Measurements from ENCODE around the gene PATJ. TPM values are rescaled to one million over a fixed set of nuclear protein-coding genes. Genes with fewer than 3 reads are reported as not detected.

Gene PATJ
- total and polyA plus RNA-seq, 2 donors (not counting 1 experiment from before 2014, with no cell fraction given) = 8.0 to 45.3 TPM

- no peaks in the 10 kb centered on the region for H3K79me2 ChIP-seq (ENCODE audit: control insufficient read depth, insufficient read depth, low read length)
- Mint-ChIP-seq H3K4me3 (no peak overlapping the region), H3K27ac (no peak overlapping the region), H3K4me1 (no peaks in the 10 kb centered on the region), H3K27me3 (peaks cover 8% of the 10 kb centered on the region), H3K9me3 (ENCODE audit: insufficient read depth) (no peaks in the 10 kb centered on the region)
- no peaks in the 10 kb centered on the region for H3K36me3 ChIP-seq (replicated peaks in 1 of 2; ENCODE audit: control extremely low read depth in 1 of 2, control insufficient read depth in 1 of 2, extremely low read depth in 1 of 2, insufficient read depth in 2 of 2, low read length in 1 of 2)
- peak; percentile 41 for DNase-seq
- H3K9me3 ChIP-seq (ENCODE audit: control extremely low read depth in 1 of 3, control insufficient read depth in 2 of 3, insufficient read depth in 1 of 3, low read length in 2 of 3) = no peaks in the 10 kb centered on the region
- no peaks in the 10 kb centered on the region for H4K20me1 ChIP-seq (ENCODE audit: control insufficient read depth, insufficient read depth, low read length, poor library complexity, severe bottlenecking)
- no peaks in the 10 kb centered on the region for H3K27me3 ChIP-seq (replicated peaks in 1 of 4; ENCODE audit: control extremely low read depth in 1 of 4, control insufficient read depth in 3 of 4, insufficient read depth in 4 of 4, low read length in 3 of 4)
- POLR2A ChIA-PET = no interaction called here
- no peak overlapping the region for H3K4me3 ChIP-seq (ENCODE audit: control extremely low read depth in 1 of 5, extremely low read depth in 1 of 5, insufficient read depth in 1 of 5, low read depth in 2 of 5, low read length in 4 of 5)
- no peak for ATAC-seq (ENCODE audit: low read depth)
- no peak overlapping the region for H3K4me2 ChIP-seq (replicated peaks; ENCODE audit: low read depth, low read length, poor library complexity, severe bottlenecking)
- WGBS (ENCODE audit: insufficient coverage) = 79% methylated on average over 6 of the region's 9 CpGs
- no peak overlapping the region for H2AFZ ChIP-seq (ENCODE audit: insufficient read depth, low read depth, low read length, poor library complexity, severe bottlenecking)
- no peak overlapping the region for H3K9ac ChIP-seq (ENCODE audit: low read length)
- CTCF ChIA-PET = interaction anchor here (0.6 to 2.8 kb wide), 14 partner anchors 9 to 664 kb away, joined by 3 to 68 read pairs (median 4); no protein-coding TSS in a partner anchor
- no peak overlapping the region for H3K27ac ChIP-seq (ENCODE audit: low read length in 2 of 2)
- intact Hi-C loops (cut with micrococcal nuclease) = loop anchor here (1.0 kb wide), 1 partner anchor 232 kb away; no protein-coding TSS in a partner anchor
- TF ChIP-seq EZH2 (IDR thresholded peaks at IDR 0.05; ENCODE audit: borderline replicate concordance, insufficient read depth, low read depth, low read length, poor library complexity, severe bottlenecking) = no peak
- peak; percentile 74 for TF ChIP-seq CTCF (IDR thresholded peaks at IDR 0.05)
- H3K4me1 ChIP-seq (ENCODE audit: control insufficient read depth in 2 of 2, insufficient read depth in 2 of 2, low read length in 2 of 2) = no peaks in the 10 kb centered on the region
These were observed 433.4 kb downstream of the PATJ start for GRCh38 chr1:62175568-62176179.

GRCh38 chr1:62176597-62177312 lies 434.5 kb downstream of the PATJ start:
- Histone ChIP-seq H4K20me1 (ENCODE audit: control insufficient read depth, insufficient read depth, low read length, poor library complexity, severe bottlenecking) (no peaks in the 10 kb centered on the region), H3K4me1 (ENCODE audit: control insufficient read depth in 2 of 2, insufficient read depth in 2 of 2, low read length in 2 of 2) (no peaks in the 10 kb centered on the region), H3K9me3 (ENCODE audit: control extremely low read depth in 1 of 3, control insufficient read depth in 2 of 3, insufficient read depth in 1 of 3, low read length in 2 of 3) (no peaks in the 10 kb centered on the region), H3K27me3 (replicated peaks in 1 of 4; ENCODE audit: control extremely low read depth in 1 of 4, control insufficient read depth in 3 of 4, insufficient read depth in 4 of 4, low read length in 3 of 4) (no peaks in the 10 kb centered on the region), H3K36me3 (replicated peaks in 1 of 2; ENCODE audit: control extremely low read depth in 1 of 2, control insufficient read depth in 1 of 2, extremely low read depth in 1 of 2, insufficient read depth in 2 of 2, low read length in 1 of 2) (no peaks in the 10 kb centered on the region), H3K9ac (ENCODE audit: low read length) (no peak overlapping the region), H3K27ac (ENCODE audit: low read length in 2 of 2) (no peak overlapping the region), H2AFZ (ENCODE audit: insufficient read depth, low read depth, low read length, poor library complexity, severe bottlenecking) (no peak overlapping the region), H3K4me2 (replicated peaks; ENCODE audit: low read depth, low read length, poor library complexity, severe bottlenecking) (no peak overlapping the region), H3K4me3 (ENCODE audit: control extremely low read depth in 1 of 5, extremely low read depth in 1 of 5, insufficient read depth in 1 of 5, low read depth in 2 of 5, low read length in 4 of 5) (no peak overlapping the region), H3K79me2 (ENCODE audit: control insufficient read depth, insufficient read depth, low read length) (no peaks in the 10 kb centered on the region)
- TF ChIP-seq EZH2 (IDR thresholded peaks at IDR 0.05; ENCODE audit: borderline replicate concordance, insufficient read depth, low read depth, low read length, poor library complexity, severe bottlenecking) (no peak), CTCF (IDR thresholded peaks at IDR 0.05) (no peak)
- H3K4me3 Mint-ChIP-seq = no peak overlapping the region
- no peak overlapping the region for H3K27ac Mint-ChIP-seq
- intact Hi-C loops (cut with micrococcal nuclease) = no loop called here
- ATAC-seq (ENCODE audit: low read depth) (no peak), DNase-seq (no peak)
- no peaks in the 10 kb centered on the region for H3K9me3 Mint-ChIP-seq (ENCODE audit: insufficient read depth)
- ChIA-PET CTCF (interaction anchor here (1.0 to 2.8 kb wide), 5 partner anchors 8 to 663 kb away, joined by 4 to 68 read pairs (median 10); no protein-coding TSS in a partner anchor), POLR2A (no interaction called here)
- H3K4me1 Mint-ChIP-seq = no peaks in the 10 kb centered on the region
- WGBS (ENCODE audit: insufficient coverage) = 77% methylated on average over 5 of the region's 14 CpGs
- H3K27me3 Mint-ChIP-seq = peaks cover 5% of the 10 kb centered on the region
